Mesendoderm (in vitro differentiated cells): ENCODE results near the gene CLUH.

Experiments
- DNase-seq: peaks from one replicate; pipeline ENCODE4 v3.0.0; 2013
- H2AK5ac ChIP-seq: 2 replicates; pipeline ENCODE4 v1.6.1; 2013; ENCODE audit warnings: low read length, inconsistent platforms
- H2BK120ac ChIP-seq: 2 replicates; pipeline ENCODE4 v1.6.1; 2013; ENCODE audit warnings: low read depth, mild to moderate bottlenecking, low read length, moderate library complexity, mixed read lengths
- H2BK15ac ChIP-seq: replicated peaks from 2 replicates; pipeline ENCODE4 v1.6.1; 2013; ENCODE audit warnings: low read depth, mild to moderate bottlenecking, moderate library complexity
- H2BK5ac ChIP-seq: 2 replicates; pipeline ENCODE4 v1.6.1; 2013; ENCODE audit warnings: low read length, inconsistent platforms
- H3K18ac ChIP-seq: 2 replicates; pipeline ENCODE4 v1.6.1; 2013; ENCODE audit warnings: mild to moderate bottlenecking, low read length, mixed read lengths
- H3K23ac ChIP-seq: one replicate; pipeline ENCODE4 v1.6.1; 2013; ENCODE audit warnings: low read length
- H3K27ac ChIP-seq: 2 replicates; pipeline ENCODE4 v1.5.1; 2013; ENCODE audit warnings: low read depth, mild to moderate bottlenecking, inconsistent platforms, low read length, moderate library complexity
- H3K27me3 ChIP-seq: 2 replicates; pipeline ENCODE4 v1.6.1; 2013; ENCODE audit warnings: low read length, control low read depth, mild to moderate bottlenecking, inconsistent platforms; ENCODE audit not compliant: insufficient read depth, poor library complexity
- H3K36me3 ChIP-seq: 2 replicates; pipeline ENCODE4 v1.6.1; 2013; ENCODE audit warnings: low read length, inconsistent platforms; ENCODE audit not compliant: control insufficient read depth, insufficient read depth
- H3K4ac ChIP-seq: one replicate; pipeline ENCODE4 v1.6.1; 2013; ENCODE audit warnings: low read depth, mild to moderate bottlenecking, low read length, moderate library complexity
- H3K4me1 ChIP-seq: 2 replicates; pipeline ENCODE4 v1.6.1; 2013; ENCODE audit warnings: low read depth, low read length, inconsistent platforms; ENCODE audit not compliant: control insufficient read depth
- H3K4me2 ChIP-seq: 2 replicates; pipeline ENCODE4 v1.6.1; 2013; ENCODE audit warnings: low read length
- H3K4me3 ChIP-seq: 2 replicates; pipeline ENCODE4 v1.5.1; 2013; ENCODE audit warnings: mild to moderate bottlenecking, low read length
- H3K56ac ChIP-seq: one replicate; pipeline ENCODE4 v1.6.1; 2013; ENCODE audit warnings: low read length
- H3K79me1 ChIP-seq: 2 replicates; pipeline ENCODE4 v1.6.1; 2013; ENCODE audit warnings: low read length, inconsistent platforms
- H3K79me2 ChIP-seq: 2 replicates; pipeline ENCODE4 v1.6.1; 2013; ENCODE audit warnings: mild to moderate bottlenecking, low read length; ENCODE audit not compliant: control insufficient read depth, insufficient read depth
- H3K9ac ChIP-seq: 2 replicates; pipeline ENCODE4 v1.6.1; 2013; ENCODE audit warnings: low read length, inconsistent platforms
- H4K5ac ChIP-seq: one replicate; pipeline ENCODE4 v1.6.1; 2013; ENCODE audit warnings: low read length
- H4K8ac ChIP-seq: one replicate; pipeline ENCODE4 v1.6.1; 2013; ENCODE audit warnings: low read depth, mild to moderate bottlenecking, control low read depth, low read length, moderate library complexity
- WGBS: extraction: QIAGEN DNeasy Blood & Tissue Kit; methylation state at CpG from one replicate; pipeline ENCODE4 v1.1.7; 2013; ENCODE audit warnings: low lambda C conversion rate, missing lambda C conversion rate; ENCODE audit not compliant: insufficient coverage; ENCODE audit errors: extremely low coverage; 5-methylcytosine and 5-hydroxymethylcytosine counted together

The CLUH gene

GRCh38 chr17:2693561-2694380 lies 17.8 kb downstream of the CLUH start:
- Histone ChIP-seq H3K9ac (no peak overlapping the region), H3K79me1 (no peaks in the 10 kb centered on the region), H3K23ac (no peak overlapping the region), H3K36me3 (peaks cover 4% of the 10 kb centered on the region), H2BK120ac (no peak overlapping the region), H2BK15ac (no peak overlapping the region), H4K8ac (no peak overlapping the region), H3K4me3 (no peak overlapping the region), H3K18ac (no peak overlapping the region), H3K4ac (no peak overlapping the region), H2AK5ac (no peak overlapping the region), H3K4me1 (no peaks in the 10 kb centered on the region), H3K27ac (no peak overlapping the region), H3K27me3 (no peaks in the 10 kb centered on the region), H3K4me2 (no peak overlapping the region), H3K79me2 (no peaks in the 10 kb centered on the region), H3K56ac (no peak overlapping the region), H4K5ac (no peak overlapping the region), H2BK5ac (no peak overlapping the region)
- DNase-seq = no peak
- WGBS = no CpG with 5 or more reads among the region's 37 CpGs

GRCh38 chr17:2692781-2693135 lies 18.8 kb downstream of the CLUH start:
- no peaks in the 10 kb centered on the region for H3K4me1 ChIP-seq
- no peak overlapping the region for H4K8ac ChIP-seq
- no CpG with 5 or more reads among the region's 14 CpGs for WGBS
- H3K79me2 ChIP-seq = no peaks in the 10 kb centered on the region
- no peak overlapping the region for H3K27ac ChIP-seq
- no peak overlapping the region for H2AK5ac ChIP-seq
- no peak overlapping the region for H3K4me2 ChIP-seq
- no peak overlapping the region for H2BK120ac ChIP-seq
- no peak overlapping the region for H3K56ac ChIP-seq
- no peak for DNase-seq
- H3K27me3 ChIP-seq = no peaks in the 10 kb centered on the region
- no peak overlapping the region for H4K5ac ChIP-seq
- no peak overlapping the region for H2BK15ac ChIP-seq
- H3K4me3 ChIP-seq = no peak overlapping the region
- peaks cover 2% of the 10 kb centered on the region for H3K36me3 ChIP-seq
- H3K9ac ChIP-seq = no peak overlapping the region
- no peak overlapping the region for H2BK5ac ChIP-seq
- H3K23ac ChIP-seq = no peak overlapping the region
- H3K4ac ChIP-seq = no peak overlapping the region
- H3K18ac ChIP-seq = no peak overlapping the region
- H3K79me1 ChIP-seq = no peaks in the 10 kb centered on the region

- no peak overlapping the region for H3K4me2 ChIP-seq
- H3K56ac ChIP-seq = no peak overlapping the region
- no peak overlapping the region for H2BK5ac ChIP-seq
- no peak overlapping the region for H3K27ac ChIP-seq
- H3K4me1 ChIP-seq = no peaks in the 10 kb centered on the region
- no peak overlapping the region for H3K18ac ChIP-seq
- peaks cover 2% of the 10 kb centered on the region for H3K36me3 ChIP-seq
- no peak overlapping the region for H4K5ac ChIP-seq
- no peak overlapping the region for H2BK120ac ChIP-seq
- no CpG with 5 or more reads among the region's 71 CpGs for WGBS
- no peaks in the 10 kb centered on the region for H3K27me3 ChIP-seq
- no peaks in the 10 kb centered on the region for H3K79me2 ChIP-seq
- no peak overlapping the region for H3K23ac ChIP-seq
- H2AK5ac ChIP-seq = no peak overlapping the region
- H2BK15ac ChIP-seq = no peak overlapping the region
- no peak overlapping the region for H4K8ac ChIP-seq
- H3K4ac ChIP-seq = no peak overlapping the region
- no peak for DNase-seq
- H3K79me1 ChIP-seq = no peaks in the 10 kb centered on the region
- H3K9ac ChIP-seq = no peak overlapping the region
- no peak overlapping the region for H3K4me3 ChIP-seq
These were observed 19.4 kb downstream of the CLUH start for GRCh38 chr17:2691965-2692780.

- no peak overlapping the region for H3K9ac ChIP-seq
- no peak overlapping the region for H3K4me2 ChIP-seq
- no peaks in the 10 kb centered on the region for H3K79me2 ChIP-seq
- H4K5ac ChIP-seq = no peak overlapping the region
- no peak overlapping the region for H2BK120ac ChIP-seq
- no peak overlapping the region for H3K23ac ChIP-seq
- no peak overlapping the region for H2BK5ac ChIP-seq
- WGBS = no CpG with 5 or more reads among the region's 62 CpGs
- H3K4me1 ChIP-seq = no peaks in the 10 kb centered on the region
- H3K4ac ChIP-seq = no peak overlapping the region
- no peak for DNase-seq
- H2BK15ac ChIP-seq = no peak overlapping the region
- no peak overlapping the region for H4K8ac ChIP-seq
- no peak overlapping the region for H3K56ac ChIP-seq
- no peaks in the 10 kb centered on the region for H3K79me1 ChIP-seq
- H3K36me3 ChIP-seq = no peaks in the 10 kb centered on the region
- no peak overlapping the region for H3K27ac ChIP-seq
- H3K18ac ChIP-seq = no peak overlapping the region
- no peak overlapping the region for H2AK5ac ChIP-seq
- no peak overlapping the region for H3K4me3 ChIP-seq
- H3K27me3 ChIP-seq = no peaks in the 10 kb centered on the region
These were observed 20.3 kb downstream of the CLUH start for GRCh38 chr17:2691069-2691871.

- Histone ChIP-seq H2BK15ac (no peak overlapping the region), H4K8ac (no peak overlapping the region), H3K4ac (no peak overlapping the region), H3K18ac (no peak overlapping the region), H3K27me3 (no peaks in the 10 kb centered on the region), H2BK120ac (no peak overlapping the region), H2BK5ac (no peak overlapping the region), H3K79me1 (no peaks in the 10 kb centered on the region), H3K4me1 (no peaks in the 10 kb centered on the region), H3K36me3 (no peaks in the 10 kb centered on the region), H3K56ac (no peak overlapping the region), H4K5ac (no peak overlapping the region), H3K9ac (no peak overlapping the region), H2AK5ac (no peak overlapping the region), H3K4me2 (no peak overlapping the region), H3K23ac (no peak overlapping the region), H3K4me3 (no peak overlapping the region), H3K79me2 (no peaks in the 10 kb centered on the region), H3K27ac (no peak overlapping the region)
- no peak for DNase-seq
- WGBS = no CpG with 5 or more reads among the region's 55 CpGs
These were observed 21.1 kb downstream of the CLUH start for GRCh38 chr17:2690165-2691068.
